GM18870 (cell line): Measurements from ENCODE around the gene KIAA1549.
A peak's percentile ranks its signal among the peaks of the same experiment; 100 is the strongest.

Experiments used
- ATAC-seq: cut with Tn5 transposase; IDR thresholded peaks from one replicate; pipeline ENCODE4 v1.9.1; 2021; ENCODE audit warnings: moderate library complexity; ENCODE audit not compliant: unreplicated experiment

Gene KIAA1549

GRCh38 chr7:138886501-138886917 lies 94.7 kb downstream of the KIAA1549 start:
- ATAC-seq, result peak; percentile 87

GRCh38 chr7:138885383-138886147 lies 95.6 kb downstream of the KIAA1549 start:
- ATAC-seq, result no peak

- ATAC-seq, result no peak
Observed at GRCh38 chr7:138882249-138882648, 98.9 kb downstream of the KIAA1549 start.

GRCh38 chr7:138881579-138882188 lies 99.5 kb downstream of the KIAA1549 start:
- no peak for ATAC-seq

- ATAC-seq, result no peak
Observed at GRCh38 chr7:138880881-138881578, 100.2 kb downstream of the KIAA1549 start.

- no peak for ATAC-seq
Observed at GRCh38 chr7:138879356-138879755, 101.8 kb downstream of the KIAA1549 start.

GRCh38 chr7:138878856-138879255 lies 102.3 kb downstream of the KIAA1549 start:
- no peak for ATAC-seq

- ATAC-seq, result no peak
Observed at GRCh38 chr7:138878051-138878450, 103.1 kb downstream of the KIAA1549 start.

GRCh38 chr7:138876326-138876725 lies 104.9 kb downstream of the KIAA1549 start:
- ATAC-seq, result no peak

- no peak for ATAC-seq
Observed at GRCh38 chr7:138875794-138876193, 105.4 kb downstream of the KIAA1549 start.

GRCh38 chr7:138873220-138873892 lies 107.8 kb downstream of the KIAA1549 start:
- no peak for ATAC-seq

- ATAC-seq, result no peak
Observed at GRCh38 chr7:138872576-138872975, 108.6 kb downstream of the KIAA1549 start.

- ATAC-seq, result no peak
Observed at GRCh38 chr7:138871814-138872090, 109.4 kb downstream of the KIAA1549 start.

GRCh38 chr7:138871065-138871813 lies 110.0 kb downstream of the KIAA1549 start:
- no peak for ATAC-seq

GRCh38 chr7:138869353-138869752 lies 111.8 kb downstream of the KIAA1549 start:
- no peak for ATAC-seq

GRCh38 chr7:138868711-138869110 lies 112.5 kb downstream of the KIAA1549 start:
- ATAC-seq, result no peak

GRCh38 chr7:138867744-138868143 lies 113.4 kb downstream of the KIAA1549 start:
- no peak for ATAC-seq

GRCh38 chr7:138866353-138866752 lies 114.8 kb downstream of the KIAA1549 start:
- ATAC-seq, result no peak

GRCh38 chr7:138865843-138866242 lies 115.3 kb downstream of the KIAA1549 start:
- no peak for ATAC-seq

GRCh38 chr7:138864667-138865066 lies 116.5 kb downstream of the KIAA1549 start:
- no peak for ATAC-seq

GRCh38 chr7:138863931-138864330 lies 117.3 kb downstream of the KIAA1549 start:
- no peak for ATAC-seq
